Stimulated activated CD4-positive, alpha-beta T cell treated with anti-CD3 and anti-CD28 coated beads, Interleukin-1b, Interleukin-23, amount 100 ng/mL, for 1 hour (primary cell): ENCODE results near the gene INPP5B.
"Not testable (repeated sequence)": the region's sequence is repeated elsewhere in the genome, so short reads cannot be mapped to it uniquely, and the experiment has no call there.

Source experiments
- DNase-seq, 2 donors: peaks; one replicate each; pipeline ENCODE4 v3.0.0-alpha.2; 2020; ENCODE audit warnings: low read depth in 2 of 2

INPP5B gene

GRCh38 chr1:37914719-37915475, 32.0 kb downstream of the INPP5B start:
- no peak for DNase-seq

- DNase-seq: not testable (repeated sequence)
These were observed 35.4 kb downstream of the INPP5B start for GRCh38 chr1:37911478-37911877.

GRCh38 chr1:37910886-37911285, 36.0 kb downstream of the INPP5B start:
- DNase-seq: not testable (repeated sequence)

- DNase-seq: not testable (repeated sequence)
These were observed 38.3 kb downstream of the INPP5B start for GRCh38 chr1:37908531-37908930.

- not testable (repeated sequence) for DNase-seq
These were observed 39.3 kb downstream of the INPP5B start for GRCh38 chr1:37907416-37908125.

- not testable (repeated sequence) for DNase-seq
These were observed 40.3 kb downstream of the INPP5B start for GRCh38 chr1:37906591-37906990.

GRCh38 chr1:37905727-37906126, 41.1 kb downstream of the INPP5B start:
- DNase-seq: no peak

- not testable (repeated sequence) for DNase-seq
These were observed 42.9 kb downstream of the INPP5B start for GRCh38 chr1:37903921-37904320.

- no peak for DNase-seq
These were observed 43.9 kb downstream of the INPP5B start for GRCh38 chr1:37902983-37903382.

- DNase-seq: no peak
These were observed 45.0 kb downstream of the INPP5B start for GRCh38 chr1:37901893-37902225.

GRCh38 chr1:37901191-37901892, 45.5 kb downstream of the INPP5B start:
- no peak for DNase-seq

GRCh38 chr1:37897563-37897962, 49.3 kb downstream of the INPP5B start:
- not testable (repeated sequence) for DNase-seq

GRCh38 chr1:37893673-37894072, 53.2 kb downstream of the INPP5B start:
- no peak for DNase-seq

- no peak for DNase-seq
These were observed 54.5 kb downstream of the INPP5B start for GRCh38 chr1:37892151-37893047.

- no peak for DNase-seq
These were observed 56.4 kb downstream of the INPP5B start for GRCh38 chr1:37890378-37891014.

GRCh38 chr1:37888022-37888700, 58.7 kb downstream of the INPP5B start:
- DNase-seq: no peak

- no peak for DNase-seq
These were observed 62.7 kb downstream of the INPP5B start for GRCh38 chr1:37884145-37884544.

GRCh38 chr1:37883671-37884070, 63.2 kb downstream of the INPP5B start:
- DNase-seq: no peak

GRCh38 chr1:37879865-37880264, 67.0 kb downstream of the INPP5B start:
- DNase-seq: no peak

- no peak for DNase-seq
These were observed 68.8 kb downstream of the INPP5B start for GRCh38 chr1:37878071-37878470.

- no peak for DNase-seq
These were observed 71.0 kb downstream of the INPP5B start for GRCh38 chr1:37875833-37876232.
